NOMO-1 (cell line): ENCODE measurements around the gene SCGB1C1.
"Not testable (repeated sequence)": the region's sequence is repeated elsewhere in the genome, so short reads cannot be mapped to it uniquely, and the experiment has no call there.

Experiments used
- DNase-seq, 2 experiments: peaks; one replicate each; lab custom pipeline; 2025; ENCODE audit not compliant: unreplicated experiment in 2 of 2; lab: John Stamatoyannopoulos, UW

SCGB1C1 gene

DNA sequence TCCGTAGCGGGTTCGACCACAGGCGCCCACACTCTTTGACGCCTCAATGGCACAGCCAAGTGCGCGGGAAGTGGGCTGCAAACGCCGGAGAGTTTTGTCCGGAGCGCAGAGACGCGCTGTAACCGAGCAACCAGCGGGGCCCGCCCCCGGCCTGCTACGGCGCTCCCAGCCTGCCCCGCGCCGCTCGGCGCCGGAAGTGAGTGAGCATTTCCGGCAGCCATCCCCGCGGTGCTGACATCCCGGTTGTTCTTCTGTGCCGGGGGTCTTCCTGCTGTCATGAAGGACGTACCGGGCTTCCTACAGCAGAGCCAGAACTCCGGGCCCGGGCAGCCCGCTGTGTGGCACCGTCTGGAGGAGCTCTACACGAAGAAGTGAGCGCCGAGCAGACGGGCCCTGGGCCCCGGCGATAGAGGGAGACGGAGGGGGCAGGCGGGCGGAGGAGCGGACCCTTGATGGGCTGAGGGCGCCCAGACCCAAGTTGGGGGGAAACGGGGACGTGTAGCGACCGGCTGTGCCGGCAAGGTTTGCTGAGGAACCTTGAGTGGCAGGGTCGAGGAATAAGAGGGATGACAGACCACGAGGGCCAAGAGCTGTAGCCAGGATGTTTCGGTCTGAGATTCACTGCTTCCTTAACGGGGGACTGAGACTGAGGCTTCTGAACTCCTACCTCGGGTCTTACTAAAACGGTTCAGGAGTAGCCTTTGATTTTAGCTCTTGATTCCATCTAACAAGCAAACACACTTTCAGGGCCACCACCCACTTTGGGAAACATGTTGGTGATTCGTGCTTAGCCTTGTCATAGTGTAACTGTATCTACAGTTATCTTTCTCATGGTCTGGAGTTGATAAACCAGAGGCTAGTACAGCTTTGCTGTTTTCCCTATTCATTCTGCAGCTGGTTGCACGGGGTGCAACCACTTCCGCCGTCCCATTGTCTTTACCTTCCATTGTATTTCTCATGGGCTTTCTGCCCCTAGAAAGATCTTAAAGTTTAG is 44.2 kb downstream of the SCGB1C1 start, which contains the start of gene PSMD13:
PSMD13 (plus strand) TSS at position 203 of the 994 bp plus-strand sequence; CDS start at position 277, 74 bp downstream.
- DNase-seq = peak; percentile 81 to 82

DNA sequence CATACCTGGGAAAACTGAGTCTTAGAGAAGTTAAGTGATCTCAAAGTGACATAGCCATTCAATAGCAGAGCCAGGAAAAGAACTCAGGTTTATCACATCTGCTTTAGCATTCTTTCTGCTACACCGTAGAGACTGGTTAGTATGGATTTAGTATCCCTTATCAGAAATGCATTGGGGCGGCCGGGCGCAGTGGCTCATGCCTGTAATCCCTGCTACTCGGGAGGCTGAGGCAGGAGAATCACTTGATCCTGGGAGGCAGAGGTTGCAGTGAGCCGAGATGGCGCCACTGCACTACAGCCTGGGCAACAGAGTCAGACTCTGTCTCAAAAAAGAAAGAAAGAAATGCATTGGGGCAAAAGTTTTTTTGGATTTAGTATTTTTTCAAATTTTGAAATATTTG is 45.5 kb downstream of the SCGB1C1 start:
- DNase-seq = not testable (repeated sequence)

DNA sequence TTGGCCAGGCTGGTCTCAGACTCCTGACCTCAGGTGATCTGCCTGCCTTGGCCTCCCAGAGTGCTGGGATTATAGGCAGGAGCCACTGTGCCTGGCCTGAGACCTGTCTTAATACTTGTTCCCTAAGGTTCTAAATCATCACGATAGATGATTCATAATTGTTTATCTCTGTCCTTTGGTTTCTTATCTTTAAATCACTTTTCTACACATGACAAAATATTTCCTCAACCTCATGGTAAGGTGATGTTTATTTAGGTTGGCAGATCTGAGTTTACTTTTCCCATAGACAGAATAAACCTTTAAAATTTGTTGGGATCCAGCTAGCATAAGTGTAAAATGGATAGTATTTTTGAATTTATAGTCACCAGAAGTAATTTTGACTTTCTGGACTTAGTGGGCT is 47.4 kb downstream of the SCGB1C1 start:
- DNase-seq = no peak

DNA sequence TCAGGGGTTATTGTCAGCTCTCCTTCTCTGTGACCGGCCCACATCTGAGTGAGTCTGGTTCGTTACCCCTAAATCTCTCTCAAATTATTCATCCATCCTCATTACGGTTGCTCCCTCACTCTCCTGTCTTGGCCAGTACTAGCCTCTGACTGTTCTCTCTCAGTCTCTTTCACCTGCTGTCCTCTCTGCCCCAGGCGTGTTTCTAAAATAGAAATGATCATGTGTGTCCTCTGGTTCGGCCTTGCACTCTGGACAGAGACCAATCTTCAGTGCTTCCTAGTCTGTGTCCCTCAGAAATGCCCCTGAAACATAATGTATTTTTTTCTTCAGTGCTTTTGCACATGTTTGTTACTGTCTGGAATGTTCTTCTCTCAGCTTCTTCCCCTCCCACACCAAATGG is 48.8 kb downstream of the SCGB1C1 start:
- DNase-seq = no peak
